ENCODE measurements around the gene MRPS5.

MRPS5 gene

GRCh38 chr2:95086017-95086416, 35.6 kb downstream of the MRPS5 start:
- no peak for DNase-seq

- DNase-seq = no peak
These were observed 39.1 kb downstream of the MRPS5 start for GRCh38 chr2:95082477-95082876.

GRCh38 chr2:95079199-95079683, 42.4 kb downstream of the MRPS5 start:
- no peak for DNase-seq

GRCh38 chr2:95077861-95078603, 43.6 kb downstream of the MRPS5 start:
- no peak for DNase-seq

- DNase-seq = no peak
These were observed 44.1 kb downstream of the MRPS5 start for GRCh38 chr2:95077530-95077825.

- DNase-seq = peak; percentile 94
These were observed 44.7 kb downstream of the MRPS5 start for GRCh38 chr2:95076705-95077529.

GRCh38 chr2:95075440-95076132, 46.0 kb downstream of the MRPS5 start:
- DNase-seq = no peak

GRCh38 chr2:95074663-95075439, 46.8 kb downstream of the MRPS5 start:
- peak; percentile 83 for DNase-seq

GRCh38 chr2:95073856-95074662, 47.5 kb downstream of the MRPS5 start:
- DNase-seq = no peak

GRCh38 chr2:95072424-95072823, 49.2 kb downstream of the MRPS5 start:
- no peak for DNase-seq

- no peak for DNase-seq
These were observed 49.8 kb downstream of the MRPS5 start for GRCh38 chr2:95071856-95072255.

- no peak for DNase-seq
These were observed 52.1 kb downstream of the MRPS5 start for GRCh38 chr2:95069465-95069864.

GRCh38 chr2:95068256-95068655, 53.4 kb downstream of the MRPS5 start:
- no peak for DNase-seq

GRCh38 chr2:95063086-95063958, 58.3 kb downstream of the MRPS5 start:
- peak; percentile 44 for DNase-seq

GRCh38 chr2:95062242-95063085, 59.1 kb downstream of the MRPS5 start:
- peak; percentile 49 for DNase-seq

- peak; percentile 61 for DNase-seq
These were observed 59.9 kb downstream of the MRPS5 start for GRCh38 chr2:95061601-95062183.

- no peak for DNase-seq
These were observed 60.5 kb downstream of the MRPS5 start for GRCh38 chr2:95061119-95061512.

- peak; percentile 44 for DNase-seq
These were observed 61.0 kb downstream of the MRPS5 start for GRCh38 chr2:95060446-95061118.

Measured in activated CD8-positive, alpha-beta memory T cell treated with anti-CD3 and anti-CD28 coated beads for 24 hours (primary cell).